ENCODE measurements around the gene RDH8.
"Not testable (repeated sequence)": the region's sequence is repeated elsewhere in the genome, so short reads cannot be mapped to it uniquely, and the experiment has no call there.

- not testable (repeated sequence) for TF ChIP-seq CTCF (conservative IDR thresholded peaks at IDR 0.05 in 1 of 2, IDR thresholded peaks at IDR 0.05 in 1 of 2; ENCODE audit: low read depth in 1 of 2, low read length in 2 of 2); EZH2 (IDR thresholded peaks at IDR 0.05; ENCODE audit: low read length, missing control alignments)
Measured at GRCh38 chr19:10023096-10023495, 9.8 kb downstream of the RDH8 start.

Data from fibroblast of lung (primary cell).